ENCODE measurements around the gene LDLRAD1.
"Not testable (repeated sequence)": the region's sequence is repeated elsewhere in the genome, so short reads cannot be mapped to it uniquely, and the experiment has no call there.

LDLRAD1 gene

DNA sequence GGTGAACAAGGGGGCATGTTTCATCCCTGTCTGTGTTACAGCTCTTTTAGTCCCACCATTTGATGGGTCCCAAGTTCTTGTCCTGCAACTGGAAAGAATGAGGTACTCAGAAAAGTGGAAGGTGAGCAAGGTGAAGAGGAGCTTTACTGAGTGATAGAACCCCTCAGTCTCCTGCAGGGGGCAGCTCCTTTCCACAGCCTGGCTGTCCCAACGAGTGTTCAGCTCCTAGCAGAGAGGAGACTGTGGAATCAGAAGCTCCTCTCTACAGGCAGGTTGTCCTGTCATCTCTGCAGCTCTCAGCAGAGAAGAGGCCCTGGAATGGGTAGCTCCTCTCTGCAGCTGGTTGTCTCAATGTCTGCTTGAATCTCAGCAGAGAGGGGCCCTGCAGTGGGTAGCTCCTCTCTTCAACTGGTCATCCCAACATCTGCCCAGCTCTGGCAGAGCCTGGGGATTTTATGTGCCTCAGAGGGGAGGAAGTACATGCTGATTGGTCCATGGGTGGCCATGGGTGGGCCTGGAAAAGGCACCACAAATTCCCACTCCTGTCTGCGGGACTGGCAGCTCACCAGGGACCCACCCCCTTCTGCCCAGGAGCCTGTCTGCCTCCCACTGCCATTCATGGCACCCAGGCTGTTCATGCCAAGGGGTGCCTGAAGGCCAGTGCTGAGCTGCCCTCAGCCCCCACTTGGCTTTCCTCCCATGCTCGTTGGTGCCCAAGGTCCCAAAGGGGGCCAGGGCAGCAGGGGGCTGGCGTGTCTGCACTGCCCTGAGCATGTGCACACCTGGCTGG lies 25.7 kb downstream of the LDLRAD1 start:
- DNase-seq = no peak

DNA sequence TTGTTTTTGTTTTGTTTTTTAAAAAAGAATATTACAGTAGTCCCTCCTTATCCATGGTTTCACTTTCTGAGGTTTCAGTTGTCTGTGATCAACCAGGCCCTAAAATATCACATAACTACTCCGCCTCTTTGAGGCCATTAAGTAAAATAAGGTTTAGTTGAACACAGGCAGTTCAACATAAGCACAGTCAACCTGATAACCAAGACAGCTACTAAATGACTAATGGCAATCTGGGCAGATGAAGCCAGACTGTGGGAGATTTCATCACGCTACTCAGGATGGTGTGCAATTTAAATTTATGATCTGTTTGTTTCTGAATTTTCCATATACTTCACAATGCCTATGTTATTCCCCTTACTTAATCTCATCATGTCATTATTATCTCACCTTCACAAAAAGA lies 30.1 kb downstream of the LDLRAD1 start:
- DNase-seq = no peak

DNA sequence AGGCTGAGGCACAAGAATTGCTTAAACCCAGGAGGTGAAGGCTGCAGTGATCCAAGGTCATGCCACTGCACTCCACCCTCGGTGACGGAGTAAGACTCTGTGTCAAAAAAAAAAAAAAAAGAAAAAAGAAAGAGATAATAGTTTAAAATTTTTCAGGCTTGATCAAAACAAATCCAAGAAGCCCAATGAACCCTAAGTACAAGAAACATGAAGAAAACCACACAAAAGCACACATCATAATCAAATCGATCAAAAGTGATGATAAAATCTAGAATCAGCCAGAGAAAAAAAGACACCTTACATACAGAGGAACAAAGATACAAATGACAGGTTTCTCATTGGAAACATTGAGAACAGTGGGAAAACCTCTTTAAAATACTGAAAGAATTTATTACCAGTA lies 31.5 kb downstream of the LDLRAD1 start:
- DNase-seq = no peak

DNA sequence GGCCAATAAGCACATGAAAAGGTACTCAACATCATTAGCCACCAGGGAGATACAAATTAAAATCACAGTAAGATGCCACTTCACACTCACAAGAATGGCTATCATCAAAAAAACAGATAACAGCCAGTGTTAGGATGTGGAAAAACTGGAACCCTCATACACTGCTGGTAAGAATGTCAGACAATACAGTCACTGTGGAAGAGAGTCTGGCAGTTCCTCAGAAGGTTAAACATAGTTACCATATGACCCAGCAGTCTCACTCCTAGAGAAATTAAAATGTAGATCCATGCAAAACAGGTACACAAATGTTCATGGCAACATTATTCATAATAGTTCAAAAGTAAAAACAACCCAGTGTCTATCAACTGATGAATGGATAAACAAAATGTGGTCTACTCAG lies 33.3 kb downstream of the LDLRAD1 start:
- DNase-seq = no peak

DNA sequence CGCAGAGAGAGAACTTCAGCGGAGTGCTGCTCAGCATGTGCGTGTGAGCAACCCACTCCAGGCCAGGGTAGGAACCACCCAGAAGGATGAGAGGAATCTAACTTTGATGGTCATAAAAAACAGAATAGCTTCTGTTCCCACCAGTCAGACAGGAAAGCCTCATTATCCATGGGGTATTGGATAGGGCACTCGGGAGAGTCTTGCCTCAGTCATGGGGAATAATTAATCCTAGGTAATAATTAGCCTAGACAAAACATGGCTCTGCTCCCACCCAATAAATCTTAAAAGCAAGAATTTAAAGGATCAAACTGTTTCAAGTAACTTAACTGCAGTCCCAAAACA lies 35.3 kb downstream of the LDLRAD1 start:
- DNase-seq = no peak

DNA sequence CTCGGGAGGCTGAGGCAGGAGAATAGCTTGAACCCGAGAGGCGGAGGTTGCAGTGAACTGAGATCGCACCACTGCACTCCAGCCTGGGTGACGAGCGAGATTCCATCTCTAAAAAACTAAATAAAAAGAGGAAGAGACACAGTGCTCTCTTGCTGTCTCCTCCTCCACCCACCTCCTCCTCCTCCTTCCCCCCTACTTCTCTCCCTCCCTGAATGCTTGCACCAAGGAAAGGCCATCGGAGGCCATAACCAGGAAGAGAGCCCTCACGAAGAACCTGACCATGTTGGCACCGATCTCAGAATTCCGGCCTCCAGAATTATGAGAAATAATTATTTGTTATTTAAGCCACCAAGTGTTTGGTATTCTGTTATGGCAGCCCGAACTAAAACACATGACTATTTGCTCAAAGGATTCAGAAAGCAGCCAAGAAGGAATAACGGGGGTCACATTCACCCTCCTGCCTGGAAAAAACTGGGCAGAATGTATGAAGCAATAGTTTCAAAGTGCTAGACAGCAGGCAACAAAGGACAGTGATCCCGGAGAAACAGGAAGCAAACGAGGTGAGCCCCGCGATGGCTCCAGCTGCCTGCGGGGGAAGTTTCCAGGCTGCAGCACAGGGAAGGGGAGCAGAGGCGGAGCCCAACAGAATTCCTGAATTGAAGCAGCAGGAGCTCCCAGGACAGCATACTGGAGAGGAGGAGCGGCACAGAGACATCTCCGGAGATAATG lies 35.8 kb downstream of the LDLRAD1 start:
- DNase-seq = peak; percentile 60

DNA sequence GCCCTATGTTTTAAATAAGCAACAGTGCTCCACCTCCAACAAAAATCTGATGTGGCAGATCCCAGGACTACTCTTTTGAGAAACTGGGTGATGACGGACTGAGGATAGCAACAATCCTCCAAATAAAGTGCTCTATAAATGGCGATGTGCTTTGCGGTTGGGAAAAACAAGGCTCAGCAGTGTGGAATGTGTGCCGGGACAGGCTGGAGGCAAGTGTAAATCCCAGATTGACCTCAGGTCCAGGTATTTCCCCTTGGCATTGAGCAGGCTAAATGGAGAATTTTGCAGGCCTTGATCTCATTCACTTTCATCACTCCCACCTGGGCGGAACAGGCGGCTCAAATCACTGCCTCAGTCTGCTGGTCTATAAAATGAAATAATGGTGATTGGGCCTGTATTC lies 36.8 kb downstream of the LDLRAD1 start:
- no peak for DNase-seq

DNA sequence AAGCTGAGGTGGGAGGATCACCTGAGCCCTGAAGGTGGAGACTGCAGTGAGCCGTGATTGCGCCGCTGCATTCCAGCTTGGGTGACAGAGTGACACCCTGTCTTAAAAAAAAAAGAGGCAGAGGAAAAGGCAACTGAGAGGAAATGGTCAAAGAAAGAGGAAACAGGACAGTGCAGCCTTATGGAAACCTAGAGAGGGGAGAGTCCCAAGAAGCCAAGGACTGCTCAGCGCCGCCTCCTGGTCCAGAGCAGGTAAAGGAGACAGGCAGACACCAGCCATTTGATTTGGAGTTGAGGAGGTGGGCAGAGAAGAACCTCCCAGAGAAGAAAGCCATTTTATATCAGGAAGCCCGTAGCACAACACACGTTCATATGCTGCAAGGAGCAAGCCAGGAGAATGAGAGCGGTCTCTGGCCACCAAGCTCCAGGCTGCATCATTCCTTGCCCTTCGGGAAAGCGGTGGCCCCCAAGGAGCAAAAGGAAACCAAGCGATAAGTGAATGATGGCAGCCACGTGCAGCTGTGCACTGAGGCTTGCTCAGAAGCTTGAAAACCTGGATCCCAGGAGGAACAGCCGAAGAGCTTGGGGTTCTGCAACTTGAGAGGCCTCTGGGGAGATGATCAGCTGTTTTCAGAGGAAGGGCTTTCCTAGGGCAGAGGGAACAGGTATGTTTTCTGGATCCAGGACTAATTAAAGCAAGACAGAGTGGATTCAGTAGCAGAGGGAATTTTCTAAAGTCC lies 38.1 kb downstream of the LDLRAD1 start:
- peak; percentile 60 for DNase-seq

DNA sequence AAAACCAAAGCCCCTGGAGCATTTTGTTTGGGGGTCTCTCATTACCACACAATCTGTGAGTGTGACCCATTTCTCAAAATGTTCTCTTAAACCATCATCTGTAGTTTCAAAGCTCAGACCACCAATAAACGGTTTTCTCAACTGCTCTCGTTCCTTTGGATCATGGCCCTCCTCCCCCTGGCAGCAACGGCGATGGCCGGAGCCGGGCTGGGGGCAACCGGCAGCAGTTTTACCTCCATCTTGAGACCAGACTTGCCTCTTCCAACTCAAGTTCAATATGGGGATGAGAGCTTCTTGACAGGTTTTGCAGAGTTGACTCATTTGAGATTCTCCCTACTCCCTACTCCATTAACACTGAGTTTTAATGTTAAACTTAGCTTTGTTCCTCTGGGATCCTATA lies 42.1 kb downstream of the LDLRAD1 start:
- DNase-seq = no peak

DNA sequence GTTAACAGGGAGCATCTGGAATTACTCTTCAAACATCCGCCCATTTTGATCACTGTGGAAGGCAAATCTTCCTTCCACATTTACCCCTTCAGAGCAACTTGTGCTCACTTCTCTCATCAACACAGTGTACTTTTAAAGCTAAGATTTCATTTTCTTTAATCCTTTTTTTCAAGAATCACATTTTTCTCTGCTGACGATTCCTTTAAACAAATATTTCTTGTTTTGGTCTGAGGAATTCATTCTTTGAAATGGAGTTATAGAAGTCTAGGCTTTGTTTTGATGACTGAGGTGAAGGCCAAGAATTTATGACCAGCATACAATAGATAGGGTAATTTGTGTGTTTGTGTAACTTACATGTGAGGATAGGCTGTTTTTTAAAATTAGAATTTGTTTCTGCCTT lies 46.3 kb downstream of the LDLRAD1 start:
- DNase-seq = no peak

DNA sequence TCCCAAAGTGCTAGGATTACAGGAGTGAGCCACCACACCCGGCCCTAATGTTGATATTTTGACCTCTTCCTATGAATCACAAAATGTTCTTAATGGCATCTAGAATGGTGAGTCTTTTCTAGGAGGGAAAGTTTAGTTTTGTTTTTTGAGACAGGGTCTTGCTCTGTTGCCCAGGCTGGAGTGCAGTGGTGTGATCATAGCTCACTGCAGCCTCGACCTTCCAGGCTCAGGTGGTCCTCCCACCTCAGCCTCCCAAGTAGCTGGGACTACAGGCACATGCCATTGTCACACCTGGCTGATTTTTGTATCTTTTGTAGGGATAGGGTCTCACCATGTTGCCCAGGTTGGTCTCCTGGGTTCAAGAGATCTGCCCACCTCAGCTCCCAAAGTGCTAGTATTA lies 48.7 kb downstream of the LDLRAD1 start:
- DNase-seq = not testable (repeated sequence)

DNA sequence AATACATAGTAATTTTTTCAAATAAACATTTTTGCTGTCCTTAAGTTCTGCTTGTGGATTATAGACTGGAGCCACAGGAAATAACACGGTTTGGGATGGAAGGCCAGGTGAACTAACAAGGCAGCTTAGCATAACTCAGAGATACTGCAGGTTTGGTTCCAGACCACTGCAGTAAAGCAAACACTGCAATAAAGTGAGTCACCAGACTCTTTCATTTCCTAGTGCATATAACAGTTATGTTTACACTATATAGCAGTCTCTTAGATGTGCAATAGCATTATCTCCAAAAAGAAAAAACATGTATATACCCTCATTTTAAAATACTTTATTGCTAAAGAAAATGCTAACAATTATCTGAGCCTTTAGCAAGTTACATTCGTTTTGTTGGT lies 49.9 kb downstream of the LDLRAD1 start:
- no peak for DNase-seq

DNA sequence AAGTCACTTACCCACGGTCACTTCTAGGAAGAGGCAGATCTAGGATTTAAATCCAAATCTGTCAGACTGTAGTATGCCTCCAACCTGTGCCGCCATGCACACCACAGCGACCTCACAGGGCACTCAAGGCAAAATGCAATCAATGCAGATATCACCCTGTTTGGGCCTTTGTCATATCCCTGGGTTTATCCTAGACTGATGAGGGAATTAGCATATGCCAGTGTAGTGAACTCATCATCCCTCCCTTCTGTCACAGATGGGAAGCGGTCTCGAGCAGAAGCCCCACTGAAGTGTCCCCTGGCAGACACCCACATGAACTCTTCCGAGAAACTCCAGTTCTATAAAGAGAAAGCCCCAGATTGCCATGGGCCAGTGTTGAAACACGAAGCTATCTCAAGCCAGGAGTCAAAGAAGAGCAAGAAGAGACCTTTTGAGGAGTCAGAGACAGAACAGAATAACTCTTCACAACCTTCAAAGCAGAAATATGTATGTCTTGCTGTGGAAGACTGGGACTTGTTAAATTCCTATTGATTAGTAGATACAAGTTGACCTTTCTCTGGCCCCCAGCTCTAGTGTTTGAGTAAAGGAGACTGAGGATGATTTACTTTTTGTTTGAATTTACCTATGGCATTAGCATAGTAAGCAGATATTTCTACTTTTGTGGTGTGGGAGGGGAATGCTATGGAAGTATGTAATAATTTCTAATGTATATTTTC lies 50.4 kb downstream of the LDLRAD1 start:
- no peak for DNase-seq

DNA sequence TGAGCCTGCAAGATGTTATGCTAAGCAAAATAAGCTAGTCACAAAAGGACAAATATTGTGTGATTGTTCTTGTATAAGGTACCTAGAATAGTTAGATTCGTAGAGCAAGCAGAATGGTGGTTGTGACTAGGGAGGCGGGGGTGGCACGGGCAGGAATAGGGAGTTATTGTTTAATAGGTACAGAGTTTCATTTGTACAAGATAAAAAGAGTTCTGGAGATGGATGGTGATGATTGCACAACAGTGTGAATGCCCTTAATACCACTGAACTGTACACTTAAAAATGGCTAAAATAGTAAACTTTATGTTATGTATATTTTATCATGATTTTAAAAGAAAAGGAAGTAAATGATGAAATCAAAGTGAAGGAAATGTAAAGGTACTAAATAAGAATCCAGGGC lies 51.2 kb downstream of the LDLRAD1 start:
- no peak for DNase-seq

DNA sequence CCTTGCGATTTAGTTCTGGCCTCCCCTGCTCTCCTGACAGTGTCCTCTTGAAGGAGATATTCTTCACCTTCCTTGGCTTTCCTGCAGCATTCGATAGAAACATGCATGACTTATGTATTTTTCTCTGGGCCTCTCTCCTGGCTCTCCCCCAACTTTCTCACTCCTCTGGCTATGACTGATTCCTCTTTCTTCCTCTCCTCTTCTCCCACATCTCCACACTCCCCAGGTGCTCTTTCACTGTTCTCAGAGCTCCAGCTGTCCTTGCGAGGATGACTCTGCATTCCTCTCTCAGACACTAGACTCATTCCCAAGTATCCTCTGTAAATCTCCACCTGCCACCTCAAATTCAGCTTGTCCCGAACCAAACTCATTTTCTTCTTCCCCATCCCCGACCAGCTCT lies 53.9 kb downstream of the LDLRAD1 start:
- DNase-seq = no peak

DNA sequence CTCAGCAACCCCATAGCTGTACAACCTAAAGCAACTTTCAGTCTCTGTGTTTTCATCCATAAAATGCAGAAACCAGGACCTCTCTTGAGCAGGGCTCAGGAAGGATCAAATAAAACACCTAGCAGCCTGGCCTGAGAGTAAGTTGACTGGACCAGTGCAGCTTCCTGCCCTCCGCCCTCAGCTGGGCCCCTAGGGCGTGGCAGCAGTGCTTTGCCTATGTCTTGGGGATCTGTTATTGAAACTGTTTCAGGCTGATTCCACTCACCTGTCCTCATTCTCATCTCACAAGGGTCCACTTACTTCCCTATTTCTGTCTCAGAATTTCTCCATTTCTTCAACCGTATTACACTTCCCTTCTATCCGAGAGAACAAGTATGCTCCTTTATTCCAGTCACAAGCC lies 54.5 kb downstream of the LDLRAD1 start:
- DNase-seq = no peak

DNA sequence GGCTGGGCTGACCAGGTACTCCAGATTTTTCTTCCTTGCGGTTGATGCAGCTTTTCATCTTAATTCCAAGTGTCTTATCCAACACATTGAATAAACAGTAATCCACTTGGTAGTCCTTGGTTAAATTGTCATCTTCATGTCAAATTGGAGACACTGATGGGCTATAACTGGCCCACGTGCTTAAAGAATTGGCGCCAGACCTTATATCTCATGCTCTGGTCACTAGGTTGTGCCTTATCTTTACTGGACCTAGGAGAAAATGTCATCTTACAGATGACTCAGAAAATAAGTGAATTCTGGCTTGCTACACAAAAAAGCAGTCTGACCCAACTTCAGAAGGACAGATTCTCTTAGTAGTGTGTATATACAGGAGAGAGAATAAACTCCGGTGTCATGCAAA lies 55.6 kb downstream of the LDLRAD1 start:
- DNase-seq = no peak

DNA sequence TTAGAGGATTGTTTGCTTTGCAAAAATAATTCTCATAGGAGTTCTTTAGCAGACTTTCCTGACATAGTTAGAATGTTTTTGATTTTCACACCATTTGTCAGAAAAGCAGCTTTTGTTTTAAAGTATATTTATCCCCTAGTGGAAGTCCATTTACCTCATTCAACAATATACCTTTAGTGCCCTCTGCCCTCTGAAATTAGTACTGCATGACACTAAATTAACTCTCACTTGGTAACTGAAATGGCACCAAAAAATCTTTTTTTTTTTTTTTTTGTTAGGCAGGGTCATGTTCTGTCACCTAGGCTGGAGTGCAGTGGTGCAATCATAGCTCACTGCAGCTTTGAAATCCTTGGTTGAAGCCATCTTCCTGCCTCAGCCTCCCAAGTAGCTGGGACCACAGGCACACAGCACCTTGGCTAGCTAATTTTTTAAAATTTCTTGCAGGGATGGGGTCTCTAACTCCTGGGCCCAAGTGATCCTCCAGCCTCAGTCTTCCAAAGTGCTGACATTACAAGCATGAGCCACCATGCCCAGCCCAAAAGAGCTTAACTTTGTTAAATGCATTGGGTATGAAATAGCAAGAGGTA lies 58.2 kb downstream of the LDLRAD1 start:
- DNase-seq = no peak
